K562 (cell line): Measurements from ENCODE around the gene EDA. TPM values are rescaled to one million over a fixed set of nuclear protein-coding genes. Genes with fewer than 3 reads are reported as not detected.

Experiments used
- ETV5 ChIP-seq: sonication (generic); formaldehyde crosslinking; IDR thresholded peaks from 2 replicates; pipeline ENCODE4 v1.4.0; 2020; ENCODE audit warnings: low read depth, mild to moderate bottlenecking, missing genetic modification reagents
- GABPA ChIP-seq: fragments of 200-800 bp; sonication (Bioruptor generic); conservative IDR thresholded peaks from 2 replicates; pipeline ENCODE4 v1.6.1; 2016; ENCODE audit warnings: low read depth, missing genetic modification characterization, missing compliant biosample characterization
- KLF6 ChIP-seq: fragments of 250-450 bp; sonication (Bioruptor Pico); IDR thresholded peaks from 2 replicates; pipeline ENCODE4 v1.4.0; 2020; ENCODE audit warnings: mild to moderate bottlenecking, moderate library complexity, borderline replicate concordance
- MAFF ChIP-seq: IDR thresholded peaks from 2 replicates; pipeline ENCODE4 v1.6.1; 2012; ENCODE audit warnings: low read length, improper control_type of control experiment
- MAFK ChIP-seq: IDR thresholded peaks from 2 replicates; pipeline ENCODE4 v1.6.1; 2011; ENCODE audit warnings: low read length, improper control_type of control experiment
- SP1 ChIP-seq: sonication (generic); formaldehyde crosslinking; IDR thresholded peaks from 2 replicates; pipeline ENCODE4 v1.8.1; 2022; ENCODE audit warnings: mild to moderate bottlenecking, missing genetic modification reagents
- ZBTB40 ChIP-seq, 2 experiments: fragments of 450-650 bp in 1 of 2; sonication (generic) in 1 of 2; formaldehyde crosslinking in 1 of 2; IDR thresholded peaks; 2 replicates each; pipeline versions ENCODE4 v1.7.1 to v1.9.0; 2016 to 2022; ENCODE audit warnings: inconsistent platforms in 1 of 2, mild to moderate bottlenecking in 1 of 2, missing genetic modification reagents in 1 of 2
- ZNF232 ChIP-seq: sonication (generic); formaldehyde crosslinking; IDR thresholded peaks from 2 replicates; pipeline ENCODE4 v1.8.0; 2022; ENCODE audit warnings: mild to moderate bottlenecking, missing genetic modification reagents
- polyA plus RNA-seq, 8 experiments: library from polyadenylated mRNA; depleted of rRNA in 4 of 8; stranded (reverse) in 5 of 8; unstranded in 3 of 8; fragments of >200 nt; fragmentation: Nextera tagmentation in 2 of 8; fragmentation: Illumina TruSeq in 1 of 8; extraction: Ambion mirVana in 2 of 8; extraction: Trizol in 1 of 8; gene quantifications; 2 replicates each; pipeline versions ENCODE4 v1.2.1 to v1.2.3, GENCODE V29; 2011 to 2014; ENCODE audit warnings: inconsistent platforms in 1 of 8, missing spikeins in 1 of 8
- total RNA-seq, 7 experiments: library from RNA; depleted of rRNA in 6 of 7; stranded (reverse); fragments of >200 nt in 6 of 7; fragmentation: Illumina TruSeq in 2 of 7; extraction: Trizol in 2 of 7; gene quantifications; 2 replicates each; pipeline versions ENCODE4 v1.2.1 to v1.2.3, GENCODE V29; 2011 to 2021; ENCODE audit warnings: low replicate concordance in 1 of 7

Gene EDA
- total and polyA plus RNA-seq, 9 of the 15 experiments (the other 6 are each of a cell fraction or from before 2014, with no cell fraction given), result 0.03 to 0.40 (median 0.07) TPM

- no peak for TF ChIP-seq SP1
- no peak for TF ChIP-seq KLF6
- TF ChIP-seq ZNF232 (CRISPR knock-in tag), result no peak
- no peak for TF ChIP-seq GABPA (tag)
- peak; percentile 67 for TF ChIP-seq MAFK
- TF ChIP-seq ETV5 (CRISPR knock-in tag), result no peak
- peak; percentile 70 for TF ChIP-seq MAFF
- TF ChIP-seq ZBTB40 (IDR thresholded peaks at IDR 0.05), result no peak
- no peak for TF ChIP-seq ZBTB40 (CRISPR knock-in tag; IDR thresholded peaks at IDR 0.05)
- TF ChIP-seq, all 486 proteins: peak for 8
Measured at GRCh38 chrX:70042399-70043371, 426.8 kb downstream of the EDA start (continued).
